HEK293 (cell line): ENCODE results near the gene CCNL1.

Source experiments
- CTCF ChIA-PET: fragments of 350-600 bp; formaldehyde crosslinking; extraction: SDS; loops from one replicate; lab custom pipeline; 2021; ENCODE audit warnings: antibody characterized with exemption; lab: Yijun Ruan, JAX
- POLR2A ChIA-PET: fragments of 300-600 bp; formaldehyde crosslinking; extraction: SDS; loops from one replicate; lab custom pipeline; 2020; ENCODE audit warnings: antibody characterized with exemption, inconsistent platforms; lab: Yijun Ruan, JAX
- H3K27ac ChIP-seq: fragments of 200-500 bp; sonication (Bioruptor generic); 2 replicates; pipeline ENCODE4 v1.5.1; 2014; ENCODE audit warnings: low read depth, low read length, control low read depth, inconsistent platforms; ENCODE audit errors: extremely low read depth
- H3K36me3 ChIP-seq, 2 experiments: fragments of 200-500 bp in 1 of 2; sonication (Bioruptor generic) in 1 of 2; 1 replicate in 1 of 2; 2 replicates in 1 of 2; pipeline ENCODE4 v1.5.1; 2014 to 2017; ENCODE audit warnings: inconsistent platforms in 2 of 2, low read length in 2 of 2; ENCODE audit not compliant: control insufficient read depth in 2 of 2, insufficient read depth in 1 of 2
- H3K4me1 ChIP-seq: fragments of 200-500 bp; sonication (Bioruptor generic); 2 replicates; pipeline ENCODE4 v1.5.1; 2014; ENCODE audit warnings: mild to moderate bottlenecking, low read length, inconsistent platforms; ENCODE audit not compliant: control insufficient read depth, insufficient read depth
- H3K4me3 ChIP-seq: 2 replicates; pipeline ENCODE4 v1.5.1; 2011; ENCODE audit warnings: low read depth, mild to moderate bottlenecking, control low read depth, low read length, moderate library complexity
- H3K9me3 ChIP-seq: fragments of 200-500 bp; sonication (Bioruptor generic); 2 replicates; pipeline ENCODE4 v1.5.1; 2014; ENCODE audit warnings: low read depth, low read length, inconsistent platforms; ENCODE audit not compliant: control insufficient read depth, insufficient read depth
- FEZF1 ChIP-seq: fragments of 450-650 bp; formaldehyde crosslinking; IDR thresholded peaks from 2 replicates; pipeline ENCODE4 v1.5.1; 2016; ENCODE audit warnings: missing biosample characterization, missing genetic modification characterization
- GFI1B ChIP-seq: fragments of 450-650 bp; formaldehyde crosslinking; IDR thresholded peaks from 2 replicates; pipeline ENCODE4 v1.5.1; 2016; ENCODE audit warnings: missing biosample characterization, missing genetic modification characterization
- PRDM1 ChIP-seq: fragments of 450-650 bp; formaldehyde crosslinking; IDR thresholded peaks from 2 replicates; pipeline ENCODE4; 2016; ENCODE audit warnings: missing biosample characterization, missing genetic modification characterization
- SALL2 ChIP-seq: fragments of 450-650 bp; formaldehyde crosslinking; IDR thresholded peaks from 2 replicates; pipeline ENCODE4 v1.5.0; 2017; ENCODE audit warnings: missing biosample characterization, mild to moderate bottlenecking, missing genetic modification characterization, borderline replicate concordance
- SETDB1 ChIP-seq: IDR thresholded peaks from one replicate; pipeline ENCODE4 v1.6.1; 2017; ENCODE audit warnings: mild to moderate bottlenecking, low read length, moderate library complexity, mixed read lengths; ENCODE audit not compliant: insufficient read length
- ZBTB21 ChIP-seq: fragments of 450-650 bp; formaldehyde crosslinking; IDR thresholded peaks from 2 replicates; pipeline ENCODE4 v1.5.1; 2017; ENCODE audit warnings: missing biosample characterization, missing genetic modification characterization
- ZBTB6 ChIP-seq: fragments of 450-650 bp; formaldehyde crosslinking; IDR thresholded peaks from 2 replicates; pipeline ENCODE4 v1.5.1; 2017; ENCODE audit warnings: missing biosample characterization, missing genetic modification characterization
- ZEB2 ChIP-seq: fragments of 450-650 bp; formaldehyde crosslinking; IDR thresholded peaks from 2 replicates; pipeline ENCODE4 v1.5.1; 2016; ENCODE audit warnings: missing biosample characterization, missing genetic modification characterization
- ZNF112 ChIP-seq: fragments of 450-650 bp; formaldehyde crosslinking; IDR thresholded peaks from 2 replicates; pipeline ENCODE4 v1.5.0; 2017; ENCODE audit warnings: missing biosample characterization, missing genetic modification characterization
- ZNF132 ChIP-seq: fragments of 450-650 bp; formaldehyde crosslinking; IDR thresholded peaks from 2 replicates; pipeline ENCODE4 v1.5.1; 2017; ENCODE audit warnings: missing biosample characterization, missing genetic modification characterization, borderline replicate concordance
- ZNF133 ChIP-seq: fragments of 450-650 bp; formaldehyde crosslinking; IDR thresholded peaks from 2 replicates; pipeline ENCODE4 v1.5.1; 2016; ENCODE audit warnings: missing biosample characterization, missing genetic modification characterization
- ZNF202 ChIP-seq: fragments of 450-650 bp; formaldehyde crosslinking; IDR thresholded peaks from 2 replicates; pipeline ENCODE4 v1.5.1; 2016; ENCODE audit warnings: missing biosample characterization, missing genetic modification characterization, borderline replicate concordance
- ZNF211 ChIP-seq: fragments of 450-650 bp; formaldehyde crosslinking; IDR thresholded peaks from 2 replicates; pipeline ENCODE4 v1.5.1; 2016; ENCODE audit warnings: low read depth, missing biosample characterization, missing genetic modification characterization
- ZNF214 ChIP-seq: fragments of 450-650 bp; formaldehyde crosslinking; IDR thresholded peaks from 2 replicates; pipeline ENCODE4 v1.5.1; 2017; ENCODE audit warnings: missing biosample characterization, mild to moderate bottlenecking, missing genetic modification characterization, borderline replicate concordance
- ZNF426 ChIP-seq: fragments of 450-650 bp; formaldehyde crosslinking; IDR thresholded peaks from 2 replicates; pipeline ENCODE4 v1.5.1; 2017; ENCODE audit warnings: missing biosample characterization, missing genetic modification characterization, mild to moderate bottlenecking, inconsistent platforms, moderate library complexity
- ZNF529 ChIP-seq: fragments of 450-650 bp; formaldehyde crosslinking; IDR thresholded peaks from 2 replicates; pipeline ENCODE4 v1.5.1; 2017; ENCODE audit warnings: missing genetic modification characterization, missing biosample characterization; ENCODE audit not compliant: insufficient replicate concordance
- ZNF549 ChIP-seq: fragments of 450-650 bp; IDR thresholded peaks from 2 replicates; pipeline ENCODE4 v1.5.1; 2018; ENCODE audit warnings: missing biosample characterization, missing genetic modification characterization, mild to moderate bottlenecking, inconsistent platforms, moderate library complexity
- ZNF558 ChIP-seq: fragments of 450-650 bp; formaldehyde crosslinking; IDR thresholded peaks from 2 replicates; pipeline ENCODE4 v1.5.1; 2016; ENCODE audit warnings: missing biosample characterization, missing genetic modification characterization
- ZNF677 ChIP-seq: fragments of 450-650 bp; IDR thresholded peaks from 2 replicates; pipeline ENCODE4 v1.5.0; 2018; ENCODE audit warnings: missing biosample characterization, mild to moderate bottlenecking, missing genetic modification characterization, moderate library complexity
- ZNF701 ChIP-seq: fragments of 450-650 bp; formaldehyde crosslinking; IDR thresholded peaks from 2 replicates; pipeline ENCODE4 v1.5.1; 2016; ENCODE audit warnings: missing biosample characterization, missing genetic modification characterization
- ZNF76 ChIP-seq: fragments of 450-650 bp; formaldehyde crosslinking; IDR thresholded peaks from 2 replicates; pipeline ENCODE4; 2016; ENCODE audit warnings: low read depth, missing biosample characterization, missing genetic modification characterization, borderline replicate concordance
- ZSCAN16 ChIP-seq: fragments of 450-650 bp; formaldehyde crosslinking; IDR thresholded peaks from 2 replicates; pipeline ENCODE4 v1.5.1; 2016; ENCODE audit warnings: missing biosample characterization, missing genetic modification characterization
- TF ChIP-seq, protein P1 (sequence below): fragments of 450-650 bp; formaldehyde crosslinking; IDR thresholded peaks from 2 replicates; pipeline ENCODE4 v1.5.1; 2017; ENCODE audit warnings: missing biosample characterization, missing genetic modification characterization
- TF ChIP-seq, protein P2 (sequence below): fragments of 450-650 bp; IDR thresholded peaks from 2 replicates; pipeline ENCODE4 v1.5.1; 2018; ENCODE audit warnings: missing biosample characterization, mild to moderate bottlenecking, missing genetic modification characterization
- TF ChIP-seq, protein P3 (sequence below): fragments of 450-650 bp; formaldehyde crosslinking; optimal IDR thresholded peaks from 2 replicates; pipeline ENCODE3; 2016; ENCODE audit warnings: missing biosample characterization, mild to moderate bottlenecking, missing genetic modification characterization
- TF ChIP-seq, protein P4 (sequence below): fragments of 450-650 bp; formaldehyde crosslinking; IDR thresholded peaks from 2 replicates; pipeline ENCODE4 v1.5.1; 2017; ENCODE audit warnings: missing biosample characterization, mild to moderate bottlenecking, missing genetic modification characterization, moderate library complexity

Gene CCNL1

DNA sequence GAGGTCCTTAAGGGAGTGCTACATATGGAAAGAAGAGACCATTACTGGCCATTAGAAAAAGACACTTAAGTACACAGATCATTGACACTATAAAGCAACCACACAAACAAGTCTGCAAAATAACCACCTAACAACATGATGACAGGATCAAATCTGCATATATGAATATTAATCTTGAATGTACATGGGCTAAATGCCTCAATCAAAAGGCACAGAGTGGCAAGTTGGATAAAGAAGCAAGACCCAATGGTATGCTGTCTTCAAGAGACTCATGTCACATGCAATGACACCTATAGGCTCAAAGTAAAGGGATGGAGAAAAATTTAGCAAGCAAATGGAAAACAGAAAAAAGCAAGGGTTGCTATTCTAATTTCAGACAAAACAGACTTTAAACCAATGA, 28.4 kb upstream of the CCNL1 start:
- ChIA-PET POLR2A (no interaction called here), CTCF (no interaction called here)
- Histone ChIP-seq H3K9me3 (no peaks in the 10 kb centered on the region), H3K27ac (no peak overlapping the region), H3K4me1 (no peaks in the 10 kb centered on the region), H3K36me3 (no peaks in the 10 kb centered on the region), H3K4me3 (no peak overlapping the region)
- peak; percentile 14; the same call in 1 of the 2 replicates for TF ChIP-seq ZNF549 (tag by site-specific recombination)
- peak; percentile 57; the same call in 1 of the 2 replicates for TF ChIP-seq ZNF558
- peak; percentile 82 for TF ChIP-seq SETDB1
- TF ChIP-seq ZNF529 (tag by site-specific recombination) = peak; percentile 87
- no peak for TF ChIP-seq PRDM1 (tag by site-specific recombination)

DNA sequence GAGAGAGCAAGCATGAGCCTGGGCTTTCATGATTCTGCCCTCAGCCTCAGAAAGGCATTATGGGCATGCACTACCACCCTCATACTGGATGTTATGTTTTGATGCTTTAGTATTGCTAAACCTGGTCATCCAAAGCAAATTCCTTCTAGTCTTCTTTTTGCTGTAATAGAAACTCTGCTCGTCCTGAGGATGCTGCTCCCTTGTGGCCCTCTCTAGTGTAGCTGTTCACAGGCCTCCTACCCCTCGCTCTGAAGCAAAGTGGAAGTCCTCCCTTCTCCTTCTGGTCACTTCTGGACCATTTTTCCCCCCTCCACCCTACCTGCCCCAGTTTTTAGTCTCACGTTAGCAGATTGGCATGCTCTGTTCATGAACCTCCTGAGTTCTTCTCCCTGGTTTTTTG, 22.9 kb upstream of the CCNL1 start:
- Histone ChIP-seq H3K27ac (no peak overlapping the region), H3K4me1 (no peaks in the 10 kb centered on the region), H3K9me3 (no peaks in the 10 kb centered on the region), H3K36me3 (no peaks in the 10 kb centered on the region), H3K4me3 (no peak overlapping the region)
- no peak for TF ChIP-seq ZEB2
- no peak for TF ChIP-seq ZNF202 (tag by site-specific recombination)
- no peak for TF ChIP-seq ZNF426 (tag by site-specific recombination)
- TF ChIP-seq, protein P1, sequence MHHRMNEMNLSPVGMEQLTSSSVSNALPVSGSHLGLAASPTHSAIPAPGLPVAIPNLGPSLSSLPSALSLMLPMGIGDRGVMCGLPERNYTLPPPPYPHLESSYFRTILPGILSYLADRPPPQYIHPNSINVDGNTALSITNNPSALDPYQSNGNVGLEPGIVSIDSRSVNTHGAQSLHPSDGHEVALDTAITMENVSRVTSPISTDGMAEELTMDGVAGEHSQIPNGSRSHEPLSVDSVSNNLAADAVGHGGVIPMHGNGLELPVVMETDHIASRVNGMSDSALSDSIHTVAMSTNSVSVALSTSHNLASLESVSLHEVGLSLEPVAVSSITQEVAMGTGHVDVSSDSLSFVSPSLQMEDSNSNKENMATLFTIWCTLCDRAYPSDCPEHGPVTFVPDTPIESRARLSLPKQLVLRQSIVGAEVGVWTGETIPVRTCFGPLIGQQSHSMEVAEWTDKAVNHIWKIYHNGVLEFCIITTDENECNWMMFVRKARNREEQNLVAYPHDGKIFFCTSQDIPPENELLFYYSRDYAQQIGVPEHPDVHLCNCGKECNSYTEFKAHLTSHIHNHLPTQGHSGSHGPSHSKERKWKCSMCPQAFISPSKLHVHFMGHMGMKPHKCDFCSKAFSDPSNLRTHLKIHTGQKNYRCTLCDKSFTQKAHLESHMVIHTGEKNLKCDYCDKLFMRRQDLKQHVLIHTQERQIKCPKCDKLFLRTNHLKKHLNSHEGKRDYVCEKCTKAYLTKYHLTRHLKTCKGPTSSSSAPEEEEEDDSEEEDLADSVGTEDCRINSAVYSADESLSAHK (tag by site-specific recombination) = no peak
- no peak for TF ChIP-seq ZNF701 (tag by site-specific recombination)
- TF ChIP-seq ZNF112 (tag by site-specific recombination) = no peak
- TF ChIP-seq ZNF214 (tag by site-specific recombination) = no peak
- TF ChIP-seq ZSCAN16 (tag by site-specific recombination) = no peak
- TF ChIP-seq ZNF76 (tag by site-specific recombination) = no peak
- no peak for TF ChIP-seq ZBTB21 (tag by site-specific recombination)
- TF ChIP-seq ZNF558 = no peak
- TF ChIP-seq ZNF132 (tag by site-specific recombination) = no peak
- no peak for TF ChIP-seq SALL2 (tag by site-specific recombination)
- TF ChIP-seq GFI1B = no peak
- no peak for TF ChIP-seq ZNF211 (tag by site-specific recombination)
- ChIA-PET CTCF (no interaction called here), POLR2A (no interaction called here)

GRCh38 chr3:157180262-157180661, 20.3 kb upstream of the CCNL1 start:
- H3K4me3 ChIP-seq = no peak overlapping the region
- ChIA-PET CTCF (interaction anchor here (0.6 kb wide), 1 partner anchor 371 kb away, joined by 3 read pairs; no protein-coding TSS in a partner anchor), POLR2A (no interaction called here)
- no peaks in the 10 kb centered on the region for H3K9me3 ChIP-seq
- no peak overlapping the region for H3K27ac ChIP-seq
- H3K4me1 ChIP-seq = no peaks in the 10 kb centered on the region
- no peaks in the 10 kb centered on the region for H3K36me3 ChIP-seq
- TF ChIP-seq, protein P2, sequence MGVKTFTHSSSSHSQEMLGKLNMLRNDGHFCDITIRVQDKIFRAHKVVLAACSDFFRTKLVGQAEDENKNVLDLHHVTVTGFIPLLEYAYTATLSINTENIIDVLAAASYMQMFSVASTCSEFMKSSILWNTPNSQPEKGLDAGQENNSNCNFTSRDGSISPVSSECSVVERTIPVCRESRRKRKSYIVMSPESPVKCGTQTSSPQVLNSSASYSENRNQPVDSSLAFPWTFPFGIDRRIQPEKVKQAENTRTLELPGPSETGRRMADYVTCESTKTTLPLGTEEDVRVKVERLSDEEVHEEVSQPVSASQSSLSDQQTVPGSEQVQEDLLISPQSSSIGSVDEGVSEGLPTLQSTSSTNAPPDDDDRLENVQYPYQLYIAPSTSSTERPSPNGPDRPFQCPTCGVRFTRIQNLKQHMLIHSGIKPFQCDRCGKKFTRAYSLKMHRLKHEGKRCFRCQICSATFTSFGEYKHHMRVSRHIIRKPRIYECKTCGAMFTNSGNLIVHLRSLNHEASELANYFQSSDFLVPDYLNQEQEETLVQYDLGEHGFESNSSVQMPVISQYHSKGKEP (tag by site-specific recombination) = no peak
- TF ChIP-seq ZNF701 (tag by site-specific recombination) = no peak
- TF ChIP-seq FEZF1 = no peak
- TF ChIP-seq, protein P3, sequence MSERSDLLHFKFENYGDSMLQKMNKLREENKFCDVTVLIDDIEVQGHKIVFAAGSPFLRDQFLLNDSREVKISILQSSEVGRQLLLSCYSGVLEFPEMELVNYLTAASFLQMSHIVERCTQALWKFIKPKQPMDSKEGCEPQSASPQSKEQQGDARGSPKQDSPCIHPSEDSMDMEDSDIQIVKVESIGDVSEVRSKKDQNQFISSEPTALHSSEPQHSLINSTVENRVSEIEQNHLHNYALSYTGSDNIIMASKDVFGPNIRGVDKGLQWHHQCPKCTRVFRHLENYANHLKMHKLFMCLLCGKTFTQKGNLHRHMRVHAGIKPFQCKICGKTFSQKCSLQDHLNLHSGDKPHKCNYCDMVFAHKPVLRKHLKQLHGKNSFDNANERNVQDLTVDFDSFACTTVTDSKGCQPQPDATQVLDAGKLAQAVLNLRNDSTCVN = no peak
- TF ChIP-seq, protein P4, sequence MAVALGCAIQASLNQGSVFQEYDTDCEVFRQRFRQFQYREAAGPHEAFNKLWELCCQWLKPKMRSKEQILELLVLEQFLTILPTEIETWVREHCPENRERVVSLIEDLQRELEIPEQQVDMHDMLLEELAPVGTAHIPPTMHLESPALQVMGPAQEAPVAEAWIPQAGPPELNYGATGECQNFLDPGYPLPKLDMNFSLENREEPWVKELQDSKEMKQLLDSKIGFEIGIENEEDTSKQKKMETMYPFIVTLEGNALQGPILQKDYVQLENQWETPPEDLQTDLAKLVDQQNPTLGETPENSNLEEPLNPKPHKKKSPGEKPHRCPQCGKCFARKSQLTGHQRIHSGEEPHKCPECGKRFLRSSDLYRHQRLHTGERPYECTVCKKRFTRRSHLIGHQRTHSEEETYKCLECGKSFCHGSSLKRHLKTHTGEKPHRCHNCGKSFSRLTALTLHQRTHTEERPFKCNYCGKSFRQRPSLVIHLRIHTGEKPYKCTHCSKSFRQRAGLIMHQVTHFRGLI = no peak
- TF ChIP-seq ZBTB6 (tag by site-specific recombination) = no peak
- TF ChIP-seq ZNF677 (tag by site-specific recombination) = no peak
- no peak for TF ChIP-seq ZNF133
